Measurements from ENCODE around the gene INO80B.
"Not testable (repeated sequence)": the region's sequence is repeated elsewhere in the genome, so short reads cannot be mapped to it uniquely, and the experiment has no call there.

INO80B gene

DNA sequence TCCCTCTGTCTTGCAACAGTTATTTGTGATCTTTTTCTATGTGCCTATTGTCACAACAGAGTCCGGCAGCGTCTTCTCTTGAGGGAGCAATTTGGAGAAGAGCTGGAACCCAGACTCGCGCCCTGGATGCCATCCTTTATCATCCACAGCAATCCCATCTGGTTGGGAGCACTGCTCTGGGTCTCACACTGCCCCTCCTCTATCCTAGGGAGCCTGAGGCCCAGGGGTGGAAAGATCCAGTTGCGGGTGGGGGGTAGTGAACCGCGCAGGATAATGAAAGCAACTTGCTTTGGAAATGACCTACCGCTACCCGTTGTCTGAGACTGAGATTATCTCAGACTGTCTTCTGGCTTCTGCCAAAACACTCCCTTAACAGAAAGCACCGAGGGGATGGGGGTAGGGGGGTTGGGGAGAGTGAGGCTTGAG is 4.1 kb downstream of the INO80B start:
- TF ChIP-seq CTCF (IDR thresholded peaks at IDR 0.05; ENCODE audit: low read depth, low read length, poor library complexity, severe bottlenecking) (no peak), EZH2phosphoT487 (IDR thresholded peaks at IDR 0.05; ENCODE audit: borderline replicate concordance, low read length) (no peak)
- H3K79me2 ChIP-seq (ENCODE audit: control insufficient read depth, low read length), result peaks cover 33% of the 10 kb centered on the region
- H3F3A ChIP-seq (ENCODE audit: control insufficient read depth, insufficient read depth), result peaks cover 12% of the 10 kb centered on the region; the same call in 1 of the 2 replicates
- no peaks in the 10 kb centered on the region for H3K9me3 ChIP-seq (ENCODE audit: control insufficient read depth, insufficient read depth, low read length)
- peaks cover 37% of the 10 kb centered on the region for H3K36me3 ChIP-seq (ENCODE audit: control insufficient read depth, low read length)
- H3K27ac ChIP-seq (ENCODE audit: low read depth, low read length), result no peak overlapping the region
- peak overlapping the region; percentile 81 for H3K4me3 ChIP-seq (ENCODE audit: low read length)
- peak overlapping the region; percentile 88 for H3K4me2 ChIP-seq (ENCODE audit: low read length)
- no peaks in the 10 kb centered on the region for H3K9me2 ChIP-seq (replicated peaks; ENCODE audit: control insufficient read depth, low read length)
- H3K27me3 ChIP-seq (ENCODE audit: control insufficient read depth, low read length), result no peaks in the 10 kb centered on the region
- H3K4me1 ChIP-seq (ENCODE audit: control insufficient read depth, low read length), result peaks cover 26% of the 10 kb centered on the region
- no peaks in the 10 kb centered on the region for H4K20me1 ChIP-seq (ENCODE audit: control insufficient read depth, insufficient read depth, low read depth, low read length)

GRCh38 chr2:74459503-74460118 is 4.7 kb downstream of the INO80B start:
- H3K9me2 ChIP-seq (replicated peaks; ENCODE audit: control insufficient read depth, low read length); H3K27me3 ChIP-seq (ENCODE audit: control insufficient read depth, low read length); H3K9me3 ChIP-seq (ENCODE audit: control insufficient read depth, insufficient read depth, low read length); H4K20me1 ChIP-seq (ENCODE audit: control insufficient read depth, insufficient read depth, low read depth, low read length); H3K27ac ChIP-seq (ENCODE audit: low read depth, low read length): not testable (repeated sequence)
- Histone ChIP-seq H3K36me3 (ENCODE audit: control insufficient read depth, low read length) (peaks cover 39% of the 10 kb centered on the region), H3F3A (ENCODE audit: control insufficient read depth, insufficient read depth) (peaks cover 12% of the 10 kb centered on the region; the same call in 1 of the 2 replicates), H3K4me3 (ENCODE audit: low read length) (peak overlapping the region; percentile 81), H3K4me1 (ENCODE audit: control insufficient read depth, low read length) (peaks cover 26% of the 10 kb centered on the region), H3K79me2 (ENCODE audit: control insufficient read depth, low read length) (peaks cover 40% of the 10 kb centered on the region), H3K4me2 (ENCODE audit: low read length) (peak overlapping the region; percentile 88)

DNA sequence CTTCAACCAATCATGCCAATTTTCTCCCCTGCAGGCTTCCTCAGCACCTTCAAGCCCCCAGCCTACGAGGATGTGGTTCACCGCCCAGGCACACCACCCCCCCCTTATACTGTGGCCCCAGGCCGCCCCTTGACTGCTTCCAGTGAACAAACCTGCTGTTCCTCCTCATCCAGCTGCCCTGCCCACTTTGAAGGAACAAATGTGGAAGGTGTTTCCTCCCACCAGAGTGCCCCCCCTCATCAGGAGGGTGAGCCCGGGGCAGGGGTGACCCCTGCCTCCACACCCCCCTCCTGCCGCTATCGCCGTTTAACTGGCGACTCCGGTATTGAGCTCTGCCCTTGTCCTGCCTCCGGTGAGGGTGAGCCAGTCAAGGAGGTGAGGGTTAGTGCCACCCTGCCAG is 5.3 kb downstream of the INO80B start:
- H3K9me3 ChIP-seq (ENCODE audit: control insufficient read depth, insufficient read depth, low read length); H3K4me3 ChIP-seq (ENCODE audit: low read length); H3K9me2 ChIP-seq (replicated peaks; ENCODE audit: control insufficient read depth, low read length); H3K4me2 ChIP-seq (ENCODE audit: low read length); H3K27me3 ChIP-seq (ENCODE audit: control insufficient read depth, low read length); H3K27ac ChIP-seq (ENCODE audit: low read depth, low read length); H4K20me1 ChIP-seq (ENCODE audit: control insufficient read depth, insufficient read depth, low read depth, low read length): not testable (repeated sequence)
- Histone ChIP-seq H3K79me2 (ENCODE audit: control insufficient read depth, low read length) (peaks cover 43% of the 10 kb centered on the region), H3K4me1 (ENCODE audit: control insufficient read depth, low read length) (peaks cover 26% of the 10 kb centered on the region), H3K36me3 (ENCODE audit: control insufficient read depth, low read length) (peaks cover 42% of the 10 kb centered on the region), H3F3A (ENCODE audit: control insufficient read depth, insufficient read depth) (peaks cover 12% of the 10 kb centered on the region; the same call in 1 of the 2 replicates)

- Histone ChIP-seq H4K20me1 (ENCODE audit: control insufficient read depth, insufficient read depth, low read depth, low read length) (no peaks in the 10 kb centered on the region), H3K4me3 (ENCODE audit: low read length) (no peak overlapping the region), H3K9me3 (ENCODE audit: control insufficient read depth, insufficient read depth, low read length) (no peaks in the 10 kb centered on the region), H3K27ac (ENCODE audit: low read depth, low read length) (no peak overlapping the region), H3K79me2 (ENCODE audit: control insufficient read depth, low read length) (peaks cover 43% of the 10 kb centered on the region), H3K4me2 (ENCODE audit: low read length) (no peak overlapping the region), H3K27me3 (ENCODE audit: control insufficient read depth, low read length) (no peaks in the 10 kb centered on the region), H3K9me2 (replicated peaks; ENCODE audit: control insufficient read depth, low read length) (no peaks in the 10 kb centered on the region), H3F3A (ENCODE audit: control insufficient read depth, insufficient read depth) (peaks cover 9% of the 10 kb centered on the region; the same call in 1 of the 2 replicates), H3K36me3 (ENCODE audit: control insufficient read depth, low read length) (peaks cover 38% of the 10 kb centered on the region), H3K4me1 (ENCODE audit: control insufficient read depth, low read length) (peaks cover 22% of the 10 kb centered on the region)
- TF ChIP-seq EZH2phosphoT487 (IDR thresholded peaks at IDR 0.05; ENCODE audit: borderline replicate concordance, low read length), result no peak
- peak; percentile 54 for TF ChIP-seq CTCF (IDR thresholded peaks at IDR 0.05; ENCODE audit: low read depth, low read length, poor library complexity, severe bottlenecking)
Measured at GRCh38 chr2:74461187-74462053, 6.5 kb downstream of the INO80B start.
